Upper lobe of left lung (tissue), 4 donors: Measurements from ENCODE around the gene RUNDC1.

Experiments
- EP300 ChIP-seq, 4 donors: sonication (generic); formaldehyde crosslinking; IDR thresholded peaks; one replicate each; pipeline ENCODE4 v1.5.1; 2017; ENCODE audit warnings: antibody characterized with exemption in 4 of 4, control low read depth in 2 of 4
- POLR2A ChIP-seq, 4 donors: fragments of 450-650 bp; IDR thresholded peaks; one replicate each; pipeline ENCODE4 v1.5.1; 2016 to 2017; ENCODE audit warnings: antibody characterized with exemption in 4 of 4, mild to moderate bottlenecking in 2 of 4
- POLR2AphosphoS5 ChIP-seq, 2 donors: sonication (generic); formaldehyde crosslinking; IDR thresholded peaks; one replicate each; pipeline ENCODE4 v1.5.1; 2017; ENCODE audit warnings: antibody characterized with exemption in 2 of 2
- TF ChIP-seq, protein P1 (sequence below), 6 experiments: fragments of 450-650 bp in 4 of 6; fragments of 200-600 bp in 2 of 6; sonication (generic) in 2 of 6; IDR thresholded peaks; one replicate each; pipeline ENCODE4 v1.5.1; 2016 to 2019; ENCODE audit warnings: antibody characterized with exemption in 6 of 6

DNA sequence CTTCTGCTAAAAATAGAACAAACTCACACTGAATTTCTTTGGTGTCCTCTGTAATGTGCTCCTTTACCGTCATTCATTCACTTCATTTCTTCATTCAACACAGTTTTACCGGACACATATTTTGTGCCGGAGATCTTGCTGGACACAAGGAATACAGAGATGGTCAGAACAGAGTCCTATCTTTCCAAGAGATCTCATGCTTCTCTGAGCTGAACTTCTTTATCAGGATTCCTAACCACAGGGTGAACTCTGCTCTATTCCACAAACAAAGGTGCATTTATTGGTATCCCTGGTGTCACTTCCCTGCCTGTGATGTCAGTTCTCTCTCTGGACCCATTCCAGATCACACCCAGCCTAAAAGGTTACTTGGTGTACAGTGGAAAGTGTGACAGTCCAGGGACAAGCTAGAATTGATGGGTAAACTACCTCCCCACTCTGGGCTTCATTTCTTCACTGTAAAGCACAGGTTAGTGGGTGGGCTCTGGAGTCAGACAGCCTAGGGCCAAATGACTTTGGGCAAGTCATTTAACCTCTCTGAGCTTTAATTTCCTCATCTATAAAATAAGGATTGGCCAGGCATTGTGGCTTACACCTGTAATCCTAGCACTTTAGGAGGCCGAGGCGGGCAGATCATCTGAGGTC is 30.4 kb downstream of the RUNDC1 start:
- TF ChIP-seq, protein P1, sequence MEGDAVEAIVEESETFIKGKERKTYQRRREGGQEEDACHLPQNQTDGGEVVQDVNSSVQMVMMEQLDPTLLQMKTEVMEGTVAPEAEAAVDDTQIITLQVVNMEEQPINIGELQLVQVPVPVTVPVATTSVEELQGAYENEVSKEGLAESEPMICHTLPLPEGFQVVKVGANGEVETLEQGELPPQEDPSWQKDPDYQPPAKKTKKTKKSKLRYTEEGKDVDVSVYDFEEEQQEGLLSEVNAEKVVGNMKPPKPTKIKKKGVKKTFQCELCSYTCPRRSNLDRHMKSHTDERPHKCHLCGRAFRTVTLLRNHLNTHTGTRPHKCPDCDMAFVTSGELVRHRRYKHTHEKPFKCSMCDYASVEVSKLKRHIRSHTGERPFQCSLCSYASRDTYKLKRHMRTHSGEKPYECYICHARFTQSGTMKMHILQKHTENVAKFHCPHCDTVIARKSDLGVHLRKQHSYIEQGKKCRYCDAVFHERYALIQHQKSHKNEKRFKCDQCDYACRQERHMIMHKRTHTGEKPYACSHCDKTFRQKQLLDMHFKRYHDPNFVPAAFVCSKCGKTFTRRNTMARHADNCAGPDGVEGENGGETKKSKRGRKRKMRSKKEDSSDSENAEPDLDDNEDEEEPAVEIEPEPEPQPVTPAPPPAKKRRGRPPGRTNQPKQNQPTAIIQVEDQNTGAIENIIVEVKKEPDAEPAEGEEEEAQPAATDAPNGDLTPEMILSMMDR (IDR thresholded peaks at IDR 0.05) = no peak
- TF ChIP-seq POLR2A (IDR thresholded peaks at IDR 0.05) (no peak), POLR2AphosphoS5 (IDR thresholded peaks at IDR 0.05) (no peak), EP300 (IDR thresholded peaks at IDR 0.05) (no peak)
